SK-N-SH (cell line): ENCODE results near the gene TMEM150A.

ENCODE experiments used
- CTCF ChIP-seq: fragments of 200-600 bp; sonication (generic); IDR thresholded peaks from 2 replicates; pipeline ENCODE4 v1.6.1; 2017; ENCODE audit warnings: antibody characterized with exemption, mild to moderate bottlenecking, moderate library complexity
- EP300 ChIP-seq, 2 experiments: IDR thresholded peaks; 2 replicates each; pipeline versions ENCODE4 v1.4.0 to v1.6.1; 2012; ENCODE audit warnings: borderline replicate concordance in 1 of 2, low read depth in 1 of 2, low read length in 1 of 2

DNA sequence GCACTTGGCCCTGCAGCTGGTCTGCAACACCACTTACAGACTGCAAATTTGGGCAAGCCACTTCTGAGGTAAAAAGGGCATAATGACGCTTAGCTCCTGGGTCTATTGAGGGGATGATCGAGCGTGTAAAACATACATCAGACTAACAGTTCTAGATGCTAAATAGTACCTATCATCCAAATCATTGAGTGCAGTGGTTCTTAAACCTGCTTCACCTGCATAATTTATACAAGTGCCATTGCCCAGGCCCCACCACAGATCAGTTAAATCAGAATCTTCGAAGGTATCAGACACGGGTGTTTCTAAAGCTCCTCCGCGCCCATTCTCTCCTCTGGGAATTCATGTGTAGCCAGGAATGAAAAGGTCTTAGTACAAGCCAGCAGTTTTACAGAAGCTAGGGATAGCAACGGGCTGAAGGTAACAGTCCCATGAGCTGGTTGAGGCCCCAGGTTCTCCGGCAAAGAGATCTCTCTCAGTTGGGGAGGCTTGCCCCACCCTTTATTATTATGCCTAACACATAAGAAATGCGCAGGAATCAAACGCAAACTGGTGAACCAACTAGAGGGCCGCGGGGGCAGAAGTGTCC is 7.7 kb downstream of the TMEM150A start:
- TF ChIP-seq CTCF (no peak), EP300 (IDR thresholded peaks at IDR 0.05; ENCODE audit: borderline replicate concordance in 1 of 2, low read depth in 1 of 2, low read length in 1 of 2) (no peak)
